Heart left ventricle (tissue), 16 donors: ENCODE results near the gene NEU3. TPM values are rescaled to one million over a fixed set of nuclear protein-coding genes. Genes with fewer than 3 reads are reported as not detected.

Experiments
- ATAC-seq, 4 donors: fragments of 200-7000 bp; cut with Tn5 transposase; one replicate each; pipeline ENCODE4 v1.9.1; 2020 to 2022; ENCODE audit warnings: moderate library complexity in 4 of 4, mild to moderate bottlenecking in 3 of 4, moderate number of reproducible peaks in 1 of 4
- DNase-seq, 5 donors: peaks; one replicate each; pipeline ENCODE4 v3.0.0-alpha.2; 2020
- H3K27ac ChIP-seq, 12 donors: fragments of 200-600 bp; sonication (generic) in 4 of 12; one replicate each; pipeline versions ENCODE4 v1.5.0 to v1.8.0; 2016 to 2022; ENCODE audit warnings: mild to moderate bottlenecking in 2 of 12
- H3K27me3 ChIP-seq, 9 donors: fragments of 200-600 bp; sonication (generic) in 2 of 9; one replicate each; pipeline versions ENCODE4 v1.5.1 to v1.8.0; 2016 to 2022; ENCODE audit warnings: mild to moderate bottlenecking in 3 of 9
- H3K36me3 ChIP-seq, 9 donors: fragments of 200-600 bp; sonication (generic) in 2 of 9; one replicate each; pipeline versions ENCODE4 v1.5.0 to v1.8.0; 2018 to 2022; ENCODE audit warnings: mild to moderate bottlenecking in 2 of 9
- H3K4me1 ChIP-seq, 12 donors: fragments of 200-600 bp; sonication (generic) in 4 of 12; one replicate each; pipeline versions ENCODE4 v1.5.0 to v1.8.0; 2016 to 2022; ENCODE audit warnings: mild to moderate bottlenecking in 3 of 12
- H3K4me3 ChIP-seq, 12 donors: fragments of 200-600 bp; sonication (generic) in 4 of 12; one replicate each; pipeline versions ENCODE4 v1.5.0 to v1.8.0; 2017 to 2022; ENCODE audit warnings: mild to moderate bottlenecking in 9 of 12, moderate library complexity in 4 of 12
- H3K9me3 ChIP-seq, 12 donors: fragments of 200-600 bp; sonication (generic) in 4 of 12; one replicate each; pipeline versions ENCODE4 v1.5.0 to v1.8.0; 2016 to 2022; ENCODE audit warnings: mild to moderate bottlenecking in 1 of 12
- POLR2A ChIP-seq, 2 donors: fragments of 450-650 bp; IDR thresholded peaks; one replicate each; pipeline ENCODE4 v1.6.1; 2017; ENCODE audit warnings: antibody characterized with exemption in 2 of 2, mild to moderate bottlenecking in 2 of 2, moderate library complexity in 2 of 2
- WGBS, 4 donors: extraction: QIAGEN DNeasy Blood & Tissue Kit in 2 of 4; methylation state at CpG; one replicate each; pipeline versions ENCODE4 v1.1.5 to v1.1.7; 2013 to 2018; 5-methylcytosine and 5-hydroxymethylcytosine counted together
- intact Hi-C, 10 donors: fragments of 100-400 bp; cut with DNase I; formaldehyde crosslinking; loops; one replicate each; pipeline versions ENCODE4 v1.11.1 to v1.14.2; 2022
- long read RNA-seq, 3 donors: library from polyadenylated mRNA; unstranded; transcript quantifications; one replicate each; pipeline ENCODE4 v2.0.0, GENCODE V29; 2020 to 2021
- polyA plus RNA-seq, 2 donors: library from polyadenylated mRNA; stranded (reverse); fragments of 200-250 nt; gene quantifications; one replicate each; pipeline ENCODE4 v1.2.3, GENCODE V29; 2013
- total RNA-seq, 9 donors: library from RNA; depleted of rRNA in 2 of 9; stranded (reverse); fragments of >200 nt in 2 of 9; fragmentation: NEBNext Ultra II Directional in 3 of 9; extraction: Animal tissue kit (Norgen Biotek cat#: 25700) in 3 of 9; gene quantifications; one replicate each; pipeline versions ENCODE4 v1.1.0 to v1.2.4, GENCODE V29; 2016 to 2023
- TF ChIP-seq, protein P1 (sequence below), 12 donors: fragments of 200-600 bp; sonication (generic) in 4 of 12; IDR thresholded peaks; one replicate each; pipeline versions ENCODE4 v1.5.0 to v1.8.0; 2018 to 2022; ENCODE audit warnings: antibody characterized with exemption in 12 of 12, mild to moderate bottlenecking in 5 of 12
- donor health status: ischemic (EF 13 %, LVEDD 7.1; RV severe dilation, severe dysfunction).
- donor health status: healthy with polysubstance abuse.
- donor health status: DM: no; HTN: yes; CAD: no.
- donor health status: DM: no; HTN: no; CAD: no.
- donor health status: ischemic (EF 25% LVEDD 6.9; RV normal size, moderate dysfunction).
- donor health status: ischemic (EF 25% LVEDD 5.7; RV mildly dilated, moderate dysfunction).
- donor health status: healthy.
- donor health status: DM: yes; HTN: yes; CAD: no.
- donor health status: ischemic (EF 35%, LVEDD 5.7; RV mildly dilated, moderate dysfunction).
- donor health status: nonischemic (EF 11% LVEDD 7.7; RV severe dilation, severe dysfunction).
- donor health status: DM: yes; HTN: yes; CAD: no.
- donor health status: PGD.
- donor health status: ischemic (EF 29% LVEDD 5.4; RV normal size, mild dysfunction).
- donor health status: nonischemic (EF 23%, LVEDD 6.1; RV moderate dilation, normal function).

NEU3 gene
- total RNA-seq (10 to 100 TPM in 3 of 9 donors, 1 to 10 TPM in 6; 5.1 to 16.6 (median 7.7) TPM), polyA plus RNA-seq (10 to 100 TPM in 1 of 2 donors, 1 to 10 TPM in 1; 6.0 to 14.1 TPM)
- long read RNA-seq, donor 1, partial matches to known transcripts, result 2 of 4 reads
- long read RNA-seq, donor 1, other reads (novel, unspliced or antisense), result 2 of 4 reads
- long read RNA-seq, donor 2, partial matches to known transcripts, result 1 of 10 reads
- long read RNA-seq, donor 2, other reads (novel, unspliced or antisense), result 6 of 10 reads
- long read RNA-seq, donor 3, full-length matches to known transcripts, result 2 of 8 reads
- long read RNA-seq, donor 3, partial matches to known transcripts, result 1 of 8 reads
- long read RNA-seq, donor 3, other reads (novel, unspliced or antisense), result 5 of 8 reads

- WGBS, 4 donors, result 1% methylated on average over 33 to 46 of the region's 46 CpGs
- Histone ChIP-seq H3K27ac (peak within 1 kb of the TSS in 11 of 12 donors; percentile 1 to 86 (median 75)), H3K4me3 (peak within 1 kb of the TSS; percentile 41 to 95 (median 81)), H3K27me3 (no peaks in the 10 kb centered on the region), H3K36me3 (peaks cover 0 to 2% (median 0%) of the 10 kb centered on the region in 9 donors), H3K4me1 (peaks cover 0 to 32% (median 10%) of the 10 kb centered on the region in 12 donors), H3K9me3 (no peaks in the 10 kb centered on the region)
- intact Hi-C loops, result loop anchor here in 2 of 10 donors (5.0 kb wide), 2 partner anchors 36 to 41 kb away; partner anchors contain the start of genes SPCS2 (in 1 of the 2) and XRRA1 (in 1 of the 2)
- TF ChIP-seq, protein P1, sequence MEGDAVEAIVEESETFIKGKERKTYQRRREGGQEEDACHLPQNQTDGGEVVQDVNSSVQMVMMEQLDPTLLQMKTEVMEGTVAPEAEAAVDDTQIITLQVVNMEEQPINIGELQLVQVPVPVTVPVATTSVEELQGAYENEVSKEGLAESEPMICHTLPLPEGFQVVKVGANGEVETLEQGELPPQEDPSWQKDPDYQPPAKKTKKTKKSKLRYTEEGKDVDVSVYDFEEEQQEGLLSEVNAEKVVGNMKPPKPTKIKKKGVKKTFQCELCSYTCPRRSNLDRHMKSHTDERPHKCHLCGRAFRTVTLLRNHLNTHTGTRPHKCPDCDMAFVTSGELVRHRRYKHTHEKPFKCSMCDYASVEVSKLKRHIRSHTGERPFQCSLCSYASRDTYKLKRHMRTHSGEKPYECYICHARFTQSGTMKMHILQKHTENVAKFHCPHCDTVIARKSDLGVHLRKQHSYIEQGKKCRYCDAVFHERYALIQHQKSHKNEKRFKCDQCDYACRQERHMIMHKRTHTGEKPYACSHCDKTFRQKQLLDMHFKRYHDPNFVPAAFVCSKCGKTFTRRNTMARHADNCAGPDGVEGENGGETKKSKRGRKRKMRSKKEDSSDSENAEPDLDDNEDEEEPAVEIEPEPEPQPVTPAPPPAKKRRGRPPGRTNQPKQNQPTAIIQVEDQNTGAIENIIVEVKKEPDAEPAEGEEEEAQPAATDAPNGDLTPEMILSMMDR (IDR thresholded peaks at IDR 0.05), result no peak
- TF ChIP-seq POLR2A (IDR thresholded peaks at IDR 0.05), result peak in 1 of 2 donors; percentile 22
- peak; percentile 81 to 89 (median 82) for DNase-seq
- ATAC-seq, result peak; percentile 89 to 97 (median 97)
Observed at GRCh38 chr11:74988541-74989259, at the start of gene NEU3. TSS of gene NEU3 (plus strand) at chr11:74988933. CDS start at chr11:74989061, 128 bp downstream.

GRCh38 chr11:74941492-74941891, 47.2 kb upstream of the NEU3 start:
- H3K36me3 ChIP-seq, result peaks cover 0 to 84% (median 28%) of the 10 kb centered on the region in 9 donors
- TF ChIP-seq POLR2A (IDR thresholded peaks at IDR 0.05), result no peak
- TF ChIP-seq, protein P1 (IDR thresholded peaks at IDR 0.05), result no peak
- peak in 3 of 4 donors; percentile 33 to 56 (median 47) for ATAC-seq

GRCh38 chr11:74942073-74942759, 46.5 kb upstream of the NEU3 start:
- TF ChIP-seq POLR2A (IDR thresholded peaks at IDR 0.05), result no peak
- TF ChIP-seq, protein P1 (IDR thresholded peaks at IDR 0.05), result no peak
- Histone ChIP-seq H3K9me3 (no peaks in the 10 kb centered on the region), H3K4me3 (no peak overlapping the region), H3K36me3 (peaks cover 0 to 77% (median 25%) of the 10 kb centered on the region in 9 donors), H3K27ac (no peak overlapping the region), H3K4me1 (peaks cover 0 to 11% (median 0%) of the 10 kb centered on the region in 12 donors), H3K27me3 (no peaks in the 10 kb centered on the region)
- ATAC-seq (no peak), DNase-seq (no peak)
- WGBS, 4 donors, result 83 to 90% (median 87%) methylated on average over 5 of the region's 5 CpGs
- intact Hi-C loops, result loop anchor here in 1 of 10 donors (5.0 kb wide), 1 partner anchor 85 kb away; no protein-coding TSS in a partner anchor

More at GRCh38 chr11:74941492-74941891, 47.2 kb upstream of the NEU3 start:
- Histone ChIP-seq H3K9me3 (no peaks in the 10 kb centered on the region), H3K4me3 (no peak overlapping the region), H3K27ac (no peak overlapping the region), H3K4me1 (peaks cover 0 to 10% (median 0%) of the 10 kb centered on the region in 12 donors), H3K27me3 (no peaks in the 10 kb centered on the region)
- intact Hi-C loops, result loop anchor here in 1 of 10 donors (5.0 kb wide), 1 partner anchor 86 kb away; no protein-coding TSS in a partner anchor
- DNase-seq, result no peak
